LNCaP clone FGC (cell line): Measurements from ENCODE around the gene MRPL14.

Experiments used
- DNase-seq: peaks from one replicate; pipeline ENCODE4 v3.0.0-alpha.2; 2011; ENCODE audit warnings: low read depth
- H3K4me3 ChIP-seq: 2 replicates; pipeline ENCODE4 v1.5.1; 2011; ENCODE audit warnings: mild to moderate bottlenecking, low read depth, low read length, control low read depth
- CTCF ChIP-seq: IDR thresholded peaks from 2 replicates; pipeline ENCODE4 v1.5.1; 2012; ENCODE audit warnings: mild to moderate bottlenecking; ENCODE audit not compliant: control insufficient read depth, insufficient read depth; ENCODE audit errors: extremely low read depth

The MRPL14 gene

GRCh38 chr6:44122801-44123200 lies 4.5 kb downstream of the MRPL14 start:
- no peak for TF ChIP-seq CTCF
- no peak for DNase-seq
- H3K4me3 ChIP-seq: no peak overlapping the region

GRCh38 chr6:44120692-44121443 lies 6.4 kb downstream of the MRPL14 start:
- no peak overlapping the region for H3K4me3 ChIP-seq
- DNase-seq: no peak
- no peak for TF ChIP-seq CTCF

GRCh38 chr6:44119704-44120262 lies 7.5 kb downstream of the MRPL14 start:
- no peak overlapping the region for H3K4me3 ChIP-seq
- DNase-seq: no peak
- no peak for TF ChIP-seq CTCF

- no peak overlapping the region for H3K4me3 ChIP-seq
These were observed 9.7 kb downstream of the MRPL14 start for GRCh38 chr6:44117397-44118128.

GRCh38 chr6:44116641-44117382 lies 10.4 kb downstream of the MRPL14 start:
- H3K4me3 ChIP-seq: no peak overlapping the region

More at GRCh38 chr6:44117397-44118128, 9.7 kb downstream of the MRPL14 start:
- no peak for TF ChIP-seq CTCF
- no peak for DNase-seq

GRCh38 chr6:44115866-44116265 lies 11.4 kb downstream of the MRPL14 start:
- no peak for DNase-seq
- no peak for TF ChIP-seq CTCF
- no peak overlapping the region for H3K4me3 ChIP-seq

More at GRCh38 chr6:44116641-44117382, 10.4 kb downstream of the MRPL14 start:
- no peak for DNase-seq
- no peak for TF ChIP-seq CTCF
